ENCODE results near the gene ACAP1.

Gene ACAP1

DNA sequence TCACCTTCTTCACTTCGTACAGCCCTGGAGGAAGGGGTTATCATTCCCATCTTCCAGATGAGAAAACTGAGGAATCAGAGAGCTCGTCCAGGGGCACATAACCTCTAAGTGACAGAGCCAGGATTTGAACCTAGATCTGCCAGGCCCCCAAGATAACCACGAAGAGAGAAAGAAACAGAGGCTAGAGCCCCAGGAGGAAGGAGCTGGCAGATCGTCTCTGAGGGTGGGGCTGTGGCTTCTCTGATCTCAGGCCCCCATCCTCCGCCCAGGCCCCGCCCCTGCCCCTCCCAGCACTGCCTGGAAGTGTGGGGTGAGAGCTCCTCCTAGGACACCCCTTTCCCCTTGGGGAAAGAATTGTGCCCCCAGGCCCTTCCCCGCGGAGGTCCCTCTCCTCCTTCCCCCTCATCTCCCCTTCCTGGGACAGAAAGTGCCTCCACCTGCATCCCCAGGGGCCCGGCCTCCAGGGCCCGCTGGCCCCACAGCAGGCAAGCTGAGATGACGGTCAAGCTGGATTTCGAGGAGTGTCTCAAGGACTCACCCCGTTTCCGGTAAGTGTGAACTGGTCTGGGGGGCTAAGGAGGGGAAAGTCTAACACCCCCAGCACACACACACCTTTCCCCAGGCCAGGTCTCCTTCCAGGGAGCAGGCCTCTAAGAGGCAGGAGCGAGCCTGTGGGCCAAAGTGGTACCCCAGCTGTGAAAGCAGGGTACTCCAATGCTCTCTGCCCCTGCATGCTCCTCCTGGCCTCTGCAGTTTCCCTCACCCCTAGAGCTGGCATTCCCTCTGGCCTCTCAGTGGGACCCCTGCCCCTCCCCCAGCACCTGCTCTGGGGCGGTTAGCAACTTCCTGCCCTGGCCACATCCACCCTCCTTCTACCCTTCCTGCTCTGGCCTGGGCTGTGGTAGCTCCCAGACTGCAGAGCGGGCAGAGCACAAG is at the start of gene ACAP1:
Gene ACAP1 (plus strand): TSS at position 290 of the 936 bp plus-strand sequence. CDS start 206 bp downstream, at position 496.
- Mint-ChIP-seq H3K4me3 (peak within 1 kb of the TSS; percentile 88), H3K27me3 (no peaks in the 10 kb centered on the region), H3K27ac (peak within 1 kb of the TSS; percentile 95), H3K36me3 (peaks cover 33% of the 10 kb centered on the region), H3K4me1 (peaks cover 72% of the 10 kb centered on the region), H3K9me3 (no peaks in the 10 kb centered on the region)
- CTCF ChIA-PET: interaction anchor here (0.9 to 6.3 kb wide), 14 partner anchors 9 to 224 kb away, joined by 3 to 54 read pairs (median 7); partner anchors contain the start of genes GPS2, NLGN2 and TMEM95
- peak; percentile 95 for DNase-seq

- Mint-ChIP-seq H3K27me3 (peaks cover 97% of the 10 kb centered on the region), H3K27ac (no peak overlapping the region), H3K4me1 (peaks cover 9% of the 10 kb centered on the region), H3K4me3 (no peak overlapping the region), H3K36me3 (no peaks in the 10 kb centered on the region), H3K9me3 (no peaks in the 10 kb centered on the region)
- no peak for DNase-seq
- CTCF ChIA-PET: no interaction called here
Observed at GRCh38 chr17:7289256-7290032, 46.9 kb upstream of the ACAP1 start.

GRCh38 chr17:7290166-7290565 is 46.2 kb upstream of the ACAP1 start:
- peaks cover 13% of the 10 kb centered on the region for H3K4me1 Mint-ChIP-seq
- no peak overlapping the region for H3K4me3 Mint-ChIP-seq
- H3K27ac Mint-ChIP-seq: no peak overlapping the region
- no peaks in the 10 kb centered on the region for H3K36me3 Mint-ChIP-seq
- no peak for DNase-seq
- CTCF ChIA-PET: no interaction called here
- no peaks in the 10 kb centered on the region for H3K9me3 Mint-ChIP-seq
- H3K27me3 Mint-ChIP-seq: peaks cover 97% of the 10 kb centered on the region

DNA sequence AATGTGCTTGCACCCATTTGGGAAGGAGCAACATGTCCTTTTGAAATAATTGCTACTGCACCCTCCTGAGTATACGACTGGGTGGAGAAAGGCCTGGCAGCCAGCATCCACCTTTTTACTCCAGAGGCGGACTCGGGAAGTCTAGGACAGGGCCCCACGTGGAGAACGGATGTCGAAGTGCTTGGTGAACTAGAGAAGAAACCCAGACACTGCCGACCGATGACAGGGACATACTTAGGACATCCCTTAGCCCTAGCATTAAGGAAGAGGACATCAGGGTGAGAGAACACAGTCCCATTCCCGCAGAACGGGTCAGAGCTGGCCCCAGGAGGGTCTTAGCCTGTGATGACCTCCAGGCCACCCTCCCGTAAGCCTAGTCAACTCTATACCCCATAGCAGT is 45.6 kb upstream of the ACAP1 start:
- CTCF ChIA-PET: no interaction called here
- no peak overlapping the region for H3K4me3 Mint-ChIP-seq
- H3K36me3 Mint-ChIP-seq: no peaks in the 10 kb centered on the region
- peaks cover 97% of the 10 kb centered on the region for H3K27me3 Mint-ChIP-seq
- peaks cover 16% of the 10 kb centered on the region for H3K4me1 Mint-ChIP-seq
- no peak overlapping the region for H3K27ac Mint-ChIP-seq
- H3K9me3 Mint-ChIP-seq: no peaks in the 10 kb centered on the region
- DNase-seq: no peak

DNA sequence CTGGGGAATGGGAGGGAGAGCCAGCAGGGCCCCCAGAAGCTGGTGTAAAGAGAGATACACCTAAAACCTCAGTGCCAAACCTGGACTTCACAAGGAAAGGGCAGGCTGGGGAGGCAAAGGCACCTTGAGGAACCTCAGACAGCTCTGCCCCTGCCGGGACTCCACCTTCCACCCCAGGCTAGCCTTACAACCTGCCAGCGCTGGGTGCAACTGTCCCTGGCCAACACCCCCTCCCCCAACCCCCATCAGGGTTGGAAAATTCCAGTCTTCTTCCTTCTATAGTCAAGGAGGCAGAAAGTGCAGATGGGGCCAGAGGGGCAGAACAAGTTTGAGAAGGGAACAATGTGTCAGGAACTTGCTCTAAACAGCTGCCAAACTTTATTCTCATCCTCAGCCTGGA is 44.1 kb upstream of the ACAP1 start:
- H3K27ac Mint-ChIP-seq: no peak overlapping the region
- no peak overlapping the region for H3K4me3 Mint-ChIP-seq
- H3K4me1 Mint-ChIP-seq: peaks cover 28% of the 10 kb centered on the region
- H3K36me3 Mint-ChIP-seq: no peaks in the 10 kb centered on the region
- H3K9me3 Mint-ChIP-seq: no peaks in the 10 kb centered on the region
- CTCF ChIA-PET: interaction anchor here (0.6 kb wide), 1 partner anchor 11 kb away, joined by 4 read pairs; the partner anchor contains the start of gene SLC2A4
- no peak for DNase-seq
- peaks cover 98% of the 10 kb centered on the region for H3K27me3 Mint-ChIP-seq

DNA sequence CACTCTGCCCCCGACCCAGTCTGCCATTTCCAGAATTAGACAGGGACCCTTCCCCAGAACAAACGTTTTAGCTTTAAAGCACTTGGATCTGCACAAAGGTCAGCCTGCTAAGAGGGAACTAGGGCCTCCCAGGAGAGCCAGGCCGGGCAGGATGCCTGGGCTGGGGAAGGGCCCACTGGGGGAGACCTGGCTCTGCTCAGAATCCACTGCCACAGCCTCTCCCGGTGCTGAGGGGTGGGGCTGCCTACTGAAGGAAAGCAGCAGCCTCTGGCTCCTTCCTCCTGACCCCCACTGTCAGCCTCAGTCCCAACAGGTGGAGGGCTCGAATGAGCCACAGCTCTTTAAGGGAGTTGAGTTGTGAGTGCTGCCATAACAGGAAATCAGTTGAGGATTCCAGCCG is 43.6 kb upstream of the ACAP1 start:
- Mint-ChIP-seq H3K4me1 (peaks cover 28% of the 10 kb centered on the region), H3K27ac (no peak overlapping the region), H3K4me3 (no peak overlapping the region), H3K27me3 (peaks cover 98% of the 10 kb centered on the region), H3K36me3 (no peaks in the 10 kb centered on the region), H3K9me3 (no peaks in the 10 kb centered on the region)
- no peak for DNase-seq
- CTCF ChIA-PET: interaction anchor here (0.6 kb wide), 1 partner anchor 12 kb away, joined by 4 read pairs; the partner anchor contains the start of gene SLC2A4

DNA sequence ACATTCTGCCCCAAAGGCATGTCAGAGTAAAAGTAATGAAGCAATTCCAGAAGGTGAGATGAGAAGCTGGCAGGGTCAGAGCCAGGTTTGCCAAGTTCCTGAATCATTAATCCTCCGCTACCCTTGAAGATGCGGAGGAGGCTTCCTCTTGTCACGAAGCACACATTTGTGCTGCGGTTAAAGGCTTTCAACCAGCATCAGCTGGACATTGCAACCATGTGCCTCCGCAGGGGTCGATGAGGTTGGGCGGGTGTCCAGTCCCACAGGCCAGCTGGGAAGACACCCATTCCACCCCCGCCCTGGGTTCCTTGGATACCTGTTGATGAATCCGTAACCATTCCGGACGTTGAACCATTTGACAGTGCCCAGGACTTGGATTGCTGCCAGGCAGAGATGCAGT is 43.2 kb upstream of the ACAP1 start:
- Mint-ChIP-seq H3K4me1 (peaks cover 28% of the 10 kb centered on the region), H3K4me3 (no peak overlapping the region), H3K9me3 (no peaks in the 10 kb centered on the region), H3K27me3 (peaks cover 98% of the 10 kb centered on the region), H3K27ac (no peak overlapping the region), H3K36me3 (no peaks in the 10 kb centered on the region)
- no peak for DNase-seq
- CTCF ChIA-PET: no interaction called here

DNA sequence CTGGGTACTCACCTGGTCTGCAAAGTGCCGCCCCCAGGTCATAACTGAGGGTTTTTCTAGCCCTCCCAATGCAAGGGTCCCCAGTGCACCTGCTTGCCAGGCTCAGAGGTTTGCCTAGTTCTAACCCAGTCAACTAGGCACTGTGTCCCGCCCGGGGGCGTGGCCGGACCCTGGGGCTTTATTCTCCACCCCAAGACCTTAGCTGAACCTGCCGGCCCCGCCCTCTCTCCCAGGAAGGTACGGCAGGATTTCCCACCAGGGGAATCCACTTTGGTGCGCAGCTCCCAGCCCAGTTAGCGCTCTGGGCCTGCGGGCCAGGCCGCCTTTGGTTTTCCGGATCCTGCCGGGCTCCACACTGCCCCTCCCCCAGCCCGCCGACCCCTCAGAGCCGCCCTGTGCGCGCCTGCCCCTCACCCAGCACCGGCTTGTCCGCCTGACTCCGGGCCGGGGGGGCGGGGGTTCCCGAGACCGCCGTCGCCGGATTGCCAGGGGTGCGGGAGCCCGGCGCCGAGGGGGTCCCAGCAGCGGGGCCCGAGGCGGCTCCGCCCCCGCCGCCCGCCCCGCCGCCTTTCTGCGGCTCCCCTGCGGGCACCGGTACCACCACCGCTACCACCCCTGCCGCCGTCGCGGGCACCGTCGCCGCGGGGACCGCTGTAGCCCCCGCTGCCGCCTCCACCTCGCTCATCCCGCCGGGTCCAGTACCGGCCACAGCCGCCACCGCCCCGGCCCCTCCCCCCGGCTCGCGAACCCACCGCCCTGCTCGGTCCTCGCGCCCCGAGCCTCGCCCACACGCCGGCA is 42.3 kb upstream of the ACAP1 start:
- no peaks in the 10 kb centered on the region for H3K9me3 Mint-ChIP-seq
- H3K27ac Mint-ChIP-seq: no peak overlapping the region
- CTCF ChIA-PET: interaction anchor here (0.6 kb wide), 1 partner anchor 444 kb away, joined by 3 read pairs; no protein-coding TSS in a partner anchor
- peaks cover 96% of the 10 kb centered on the region for H3K27me3 Mint-ChIP-seq
- DNase-seq: peak; percentile 59
- H3K4me1 Mint-ChIP-seq: peaks cover 28% of the 10 kb centered on the region
- no peaks in the 10 kb centered on the region for H3K36me3 Mint-ChIP-seq
- no peak overlapping the region for H3K4me3 Mint-ChIP-seq

- Mint-ChIP-seq H3K27ac (peak within 1 kb of the TSS; percentile 2), H3K27me3 (peaks cover 93% of the 10 kb centered on the region), H3K36me3 (no peaks in the 10 kb centered on the region), H3K9me3 (no peaks in the 10 kb centered on the region), H3K4me3 (peak within 1 kb of the TSS; percentile 74), H3K4me1 (peaks cover 28% of the 10 kb centered on the region)
- DNase-seq: peak; percentile 85
- CTCF ChIA-PET: no interaction called here
Observed at GRCh38 chr17:7294614-7295153, 41.6 kb upstream of the ACAP1 start, which contains the start of gene YBX2. Gene YBX2, minus strand, starts transcription at chr17:7294639. Its CDS starts 139 bp downstream, at chr17:7294500.

- H3K4me1 Mint-ChIP-seq: peaks cover 28% of the 10 kb centered on the region
- H3K4me3 Mint-ChIP-seq: peak overlapping the region; percentile 74
- peaks cover 93% of the 10 kb centered on the region for H3K27me3 Mint-ChIP-seq
- H3K9me3 Mint-ChIP-seq: no peaks in the 10 kb centered on the region
- peak overlapping the region; percentile 52 for H3K27ac Mint-ChIP-seq
- no peak for DNase-seq
- CTCF ChIA-PET: interaction anchor here (0.6 to 5.8 kb wide), 20 partner anchors 10 to 250 kb away, joined by 3 to 78 read pairs (median 3); partner anchors contain the start of genes ACADVL, DLG4, NEURL4 and SLC2A4
- H3K36me3 Mint-ChIP-seq: no peaks in the 10 kb centered on the region
Observed at GRCh38 chr17:7295230-7296180, 40.8 kb upstream of the ACAP1 start.

- H3K9me3 Mint-ChIP-seq: no peaks in the 10 kb centered on the region
- peaks cover 28% of the 10 kb centered on the region for H3K4me1 Mint-ChIP-seq
- peak overlapping the region; percentile 52 for H3K27ac Mint-ChIP-seq
- CTCF ChIA-PET: interaction anchor here (0.6 to 5.8 kb wide), 22 partner anchors 9 to 250 kb away, joined by 3 to 78 read pairs (median 3); partner anchors contain the start of genes ACADVL, DLG4, GABARAP and NEURL4
- peaks cover 91% of the 10 kb centered on the region for H3K27me3 Mint-ChIP-seq
- peak; percentile 71 for DNase-seq
- no peak overlapping the region for H3K4me3 Mint-ChIP-seq
- no peaks in the 10 kb centered on the region for H3K36me3 Mint-ChIP-seq
Observed at GRCh38 chr17:7296189-7296861, 40.0 kb upstream of the ACAP1 start.

- CTCF ChIA-PET: interaction anchor here (1.1 to 2.5 kb wide), 2 partner anchors 8 to 20 kb away, joined by 4 to 11 read pairs; no protein-coding TSS in a partner anchor
- no peak overlapping the region for H3K4me3 Mint-ChIP-seq
- H3K27ac Mint-ChIP-seq: peak overlapping the region; percentile 3
- no peak for DNase-seq
- H3K27me3 Mint-ChIP-seq: peaks cover 26% of the 10 kb centered on the region
- peaks cover 18% of the 10 kb centered on the region for H3K4me1 Mint-ChIP-seq
- H3K9me3 Mint-ChIP-seq: no peaks in the 10 kb centered on the region
- peaks cover 8% of the 10 kb centered on the region for H3K36me3 Mint-ChIP-seq
Observed at GRCh38 chr17:7304179-7304578, 32.1 kb upstream of the ACAP1 start.

All from activated naive CD4-positive, alpha-beta T cell treated with anti-CD3 and anti-CD28 coated beads, Interleukin-2, amount 10 ng/mL, durations not matched to agents 7 days and 5 days (primary cell).